Osteocyte (in vitro differentiated cells): ENCODE data around the gene NTN5. TPM values are rescaled to one million over a fixed set of nuclear protein-coding genes. Genes with fewer than 3 reads are reported as not detected.
"Not testable (repeated sequence)": the region's sequence is repeated elsewhere in the genome, so short reads cannot be mapped to it uniquely, and the experiment has no call there.

Experiments
- DNase-seq: peaks from one replicate; pipeline ENCODE4 v3.0.0; 2021; ENCODE audit warnings: mixed read lengths; ENCODE audit not compliant: unreplicated experiment; ENCODE audit errors: extremely low spot score
- H3K27ac Mint-ChIP-seq: one replicate; pipeline ENCODE4 v1.8.0; 2021; ENCODE audit warnings: mild to moderate bottlenecking, mixed read lengths; ENCODE audit not compliant: unreplicated experiment
- H3K27me3 Mint-ChIP-seq: one replicate; pipeline ENCODE4 v1.8.0; 2021; ENCODE audit warnings: mixed read lengths; ENCODE audit not compliant: unreplicated experiment
- H3K36me3 Mint-ChIP-seq: one replicate; pipeline ENCODE4 v1.8.0; 2021; ENCODE audit warnings: mixed read lengths; ENCODE audit not compliant: unreplicated experiment
- H3K4me1 Mint-ChIP-seq: one replicate; pipeline ENCODE4 v1.8.0; 2021; ENCODE audit warnings: mixed read lengths; ENCODE audit not compliant: unreplicated experiment
- H3K4me3 Mint-ChIP-seq: one replicate; pipeline ENCODE4 v1.8.0; 2021; ENCODE audit warnings: mild to moderate bottlenecking, moderate library complexity, mixed read lengths; ENCODE audit not compliant: unreplicated experiment
- H3K9me3 Mint-ChIP-seq: one replicate; pipeline ENCODE4 v1.8.0; 2021; ENCODE audit warnings: mixed read lengths; ENCODE audit not compliant: unreplicated experiment
- CTCF ChIP-seq: fragments of 200-600 bp; sonication (generic); IDR thresholded peaks from 2 replicates; pipeline ENCODE4 v1.5.0; 2021; ENCODE audit warnings: antibody characterized with exemption, mild to moderate bottlenecking, moderate library complexity
- total RNA-seq: library from RNA; stranded (reverse); gene quantifications from 2 replicates; pipeline ENCODE4 v1.2.1, GENCODE V29; 2021

Gene NTN5
- total RNA-seq, 1 donor from 2014 or later: 1.7 TPM

DNA sequence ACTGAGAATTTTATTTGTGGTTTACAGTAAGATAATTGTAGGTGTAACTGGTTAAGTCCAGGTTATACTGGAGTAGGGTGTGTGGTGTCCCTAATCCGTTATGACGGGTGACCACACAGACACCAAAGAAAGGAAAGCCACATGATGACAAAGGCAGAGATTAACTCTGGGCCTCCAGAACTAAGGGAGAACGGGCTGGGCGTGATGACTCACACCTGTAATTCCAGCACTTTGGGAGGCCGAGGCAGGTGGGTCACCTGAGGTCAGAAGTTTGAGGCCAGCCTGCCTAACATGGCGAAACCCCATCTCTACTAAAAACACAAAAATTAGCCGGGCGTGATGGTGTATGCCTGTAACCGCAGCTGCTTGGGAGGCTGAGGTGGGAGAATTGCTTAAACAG is 12.8 kb upstream of the NTN5 start:
- Mint-ChIP-seq H3K27ac (no peak overlapping the region), H3K9me3 (no peaks in the 10 kb centered on the region), H3K36me3 (no peaks in the 10 kb centered on the region), H3K27me3 (no peaks in the 10 kb centered on the region), H3K4me1 (no peaks in the 10 kb centered on the region), H3K4me3 (no peak overlapping the region)
- DNase-seq: no peak
- TF ChIP-seq CTCF: no peak

GRCh38 chr19:48683349-48683748 is 10.5 kb upstream of the NTN5 start:
- H3K4me1 Mint-ChIP-seq: no peaks in the 10 kb centered on the region
- no peak overlapping the region for H3K4me3 Mint-ChIP-seq
- no peaks in the 10 kb centered on the region for H3K36me3 Mint-ChIP-seq
- TF ChIP-seq CTCF: no peak
- DNase-seq: no peak
- H3K27ac Mint-ChIP-seq: no peak overlapping the region
- H3K27me3 Mint-ChIP-seq: no peaks in the 10 kb centered on the region
- no peaks in the 10 kb centered on the region for H3K9me3 Mint-ChIP-seq

- no peak overlapping the region for H3K27ac Mint-ChIP-seq
- DNase-seq: no peak
- H3K4me3 Mint-ChIP-seq: no peak overlapping the region
- no peaks in the 10 kb centered on the region for H3K4me1 Mint-ChIP-seq
- no peaks in the 10 kb centered on the region for H3K9me3 Mint-ChIP-seq
- no peaks in the 10 kb centered on the region for H3K36me3 Mint-ChIP-seq
- H3K27me3 Mint-ChIP-seq: no peaks in the 10 kb centered on the region
- TF ChIP-seq CTCF: no peak
These were observed 8.3 kb upstream of the NTN5 start for GRCh38 chr19:48681127-48681470.

DNA sequence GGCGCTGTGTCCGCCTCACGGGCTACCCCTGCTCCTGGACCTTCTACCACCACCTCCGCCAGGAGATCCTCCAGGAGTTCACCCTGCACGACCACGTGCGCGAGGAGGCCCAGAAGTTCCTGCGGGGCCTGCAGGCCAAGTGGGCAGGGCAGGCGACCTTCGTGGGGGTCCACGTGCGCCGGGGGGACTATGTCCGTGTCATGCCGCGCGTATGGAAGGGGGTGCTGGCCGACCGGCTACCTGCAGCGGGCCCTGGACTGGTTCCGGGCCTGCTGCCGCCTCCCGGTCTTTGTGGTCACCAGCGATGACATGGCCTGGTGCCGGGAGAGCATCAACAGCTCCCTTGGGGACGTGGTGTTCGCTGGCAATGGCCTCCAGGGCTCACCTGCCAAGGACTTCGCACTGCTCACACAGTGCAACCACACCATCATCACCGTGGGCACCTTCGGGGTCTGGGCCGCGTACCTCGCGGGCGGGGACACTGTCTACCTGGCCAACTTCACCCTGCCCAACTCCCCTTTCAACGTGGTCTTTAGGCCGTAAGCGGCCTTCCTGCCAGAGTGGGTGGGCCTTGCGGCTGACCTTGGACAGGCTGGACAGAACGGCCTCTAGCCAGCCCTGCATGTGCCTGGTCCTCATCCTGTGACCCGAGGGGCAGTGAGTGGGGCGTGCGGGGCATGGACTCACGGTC is 7.8 kb upstream of the NTN5 start:
- Mint-ChIP-seq H3K4me3 (no peak overlapping the region), H3K9me3 (no peaks in the 10 kb centered on the region), H3K27ac (no peak overlapping the region), H3K4me1 (no peaks in the 10 kb centered on the region), H3K27me3 (no peaks in the 10 kb centered on the region), H3K36me3 (no peaks in the 10 kb centered on the region)
- DNase-seq: no peak
- TF ChIP-seq CTCF: no peak

- not testable (repeated sequence) for H3K4me3 Mint-ChIP-seq, H3K27ac Mint-ChIP-seq, H3K36me3 Mint-ChIP-seq, DNase-seq, H3K4me1 Mint-ChIP-seq, H3K27me3 Mint-ChIP-seq, H3K9me3 Mint-ChIP-seq
These were observed 7.2 kb upstream of the NTN5 start for GRCh38 chr19:48680006-48680405.

DNA sequence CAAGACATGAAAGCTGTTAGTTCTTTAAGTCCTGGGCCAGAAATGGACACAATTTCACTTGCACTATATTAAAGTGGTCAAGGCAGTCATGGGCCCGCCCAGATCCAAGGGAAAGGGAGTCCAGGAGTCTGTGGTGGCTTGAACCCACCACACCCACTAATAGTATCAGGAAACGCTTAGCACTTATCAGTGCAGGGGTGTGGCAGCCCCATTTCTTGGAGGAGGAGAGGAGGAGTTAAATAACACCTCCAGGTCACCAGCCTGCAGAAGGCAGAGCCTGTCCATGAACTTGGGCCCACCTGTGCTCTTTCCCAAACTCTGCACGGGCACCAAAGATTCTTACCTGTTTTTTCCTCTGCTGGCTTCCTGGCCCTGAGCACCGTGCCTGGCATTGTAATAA is 5.4 kb upstream of the NTN5 start:
- TF ChIP-seq CTCF: no peak
- DNase-seq: no peak
- Mint-ChIP-seq H3K36me3 (no peaks in the 10 kb centered on the region), H3K4me1 (peaks cover 3% of the 10 kb centered on the region), H3K27me3 (no peaks in the 10 kb centered on the region), H3K9me3 (no peaks in the 10 kb centered on the region), H3K4me3 (no peak overlapping the region), H3K27ac (no peak overlapping the region)
